Spleen (tissue), 7 donors: ENCODE results near the gene DTX4.

Experiments used
- CTCF ChIP-seq, 11 experiments: fragments of 200-600 bp in 7 of 11; fragments of 450-650 bp in 4 of 11; sonication (generic) in 4 of 11; IDR thresholded peaks in 8 of 11; conservative IDR thresholded peaks in 3 of 11; 1 replicate in 7 of 11; 2 replicates in 4 of 11; pipeline versions ENCODE4 v1.4.0 to v1.8.0; 2016 to 2021; ENCODE audit warnings: antibody characterized with exemption in 11 of 11, inconsistent platforms in 4 of 11, mild to moderate bottlenecking in 1 of 11
- POLR2A ChIP-seq, 3 donors: fragments of 450-650 bp; IDR thresholded peaks; one replicate each; pipeline ENCODE4 v1.5.1; 2017; ENCODE audit warnings: antibody characterized with exemption in 3 of 3, mild to moderate bottlenecking in 1 of 3
- POLR2AphosphoS5 ChIP-seq, 3 donors: sonication (generic); formaldehyde crosslinking; IDR thresholded peaks; one replicate each; pipeline ENCODE4 v1.5.1; 2017; ENCODE audit warnings: antibody characterized with exemption in 3 of 3
- donor health status: DM: no; HTN: no; CAD: no; lungs with moderate emphysema.
- donor health status: DM: no; HTN: no; CAD: no.
- donor health status: DM: no; HTN: no; CAD: no.

- no peak for TF ChIP-seq CTCF (IDR thresholded peaks at IDR 0.05 in 8 of 11, conservative IDR thresholded peaks at IDR 0.05 in 3 of 11)
- TF ChIP-seq POLR2AphosphoS5 (IDR thresholded peaks at IDR 0.05): peak; percentile 59 to 78 (median 76)
- no peak for TF ChIP-seq POLR2A (IDR thresholded peaks at IDR 0.05)
Measured at GRCh38 chr11:59187587-59187986, 15.7 kb downstream of the DTX4 start.
